HAP-1 (cell line): ENCODE measurements around the gene FAF1.
A peak's percentile ranks its signal among the peaks of the same experiment; 100 is the strongest.

Experiments used
- DNase-seq, 2 experiments: peaks; one replicate each; pipeline ENCODE4 v3.0.0-alpha.2; 2016 to 2020; ENCODE audit warnings: low spot score in 2 of 2
- H3K27me3 ChIP-seq: fragments of 250-450 bp; sonication (Bioruptor Pico); 2 replicates; pipeline ENCODE4 v1.5.1; 2020; ENCODE audit warnings: low read depth, mild to moderate bottlenecking, moderate library complexity
- H3K36me3 ChIP-seq: fragments of 250-450 bp; sonication (Bioruptor Pico); replicated peaks from 2 replicates; pipeline ENCODE4 v1.5.1; 2020; ENCODE audit warnings: mild to moderate bottlenecking
- H3K4me1 ChIP-seq: fragments of 250-450 bp; sonication (Bioruptor Pico); 2 replicates; pipeline ENCODE4 v1.5.1; 2020; ENCODE audit warnings: mild to moderate bottlenecking
- H3K4me3 ChIP-seq: fragments of 250-450 bp; sonication (Bioruptor Pico); 2 replicates; pipeline ENCODE4 v1.5.1; 2020; ENCODE audit warnings: mild to moderate bottlenecking, moderate library complexity
- H3K9me3 ChIP-seq: fragments of 250-450 bp; sonication (Bioruptor Pico); 2 replicates; pipeline ENCODE4 v1.5.1; 2020; ENCODE audit warnings: mild to moderate bottlenecking, moderate library complexity
- in situ Hi-C: fragments of 300-500 bp; cut with MboI; formaldehyde crosslinking; loops from 3 replicates; pipeline ENCODE4 v1.14.3; 2020; ENCODE audit warnings: low sequenced_read_pairs, inconsistent platforms, mixed read lengths

FAF1 gene

GRCh38 chr1:50853325-50853724 lies 106.7 kb downstream of the FAF1 start:
- H3K27me3 ChIP-seq, result no peaks in the 10 kb centered on the region
- H3K36me3 ChIP-seq, result no peaks in the 10 kb centered on the region
- no peak for DNase-seq
- H3K4me1 ChIP-seq, result 0 out of 2 replicates have a peak, but pooled peaks cover 2% of the 10 kb centered on the region
- H3K9me3 ChIP-seq, result no peaks in the 10 kb centered on the region
- in situ Hi-C loops, result no loop called here
- H3K4me3 ChIP-seq, result no peak overlapping the region

GRCh38 chr1:50852889-50853288 lies 107.2 kb downstream of the FAF1 start:
- in situ Hi-C loops, result no loop called here
- DNase-seq, result no peak
- H3K4me1 ChIP-seq, result 0 out of 2 replicates have a peak, but pooled peaks cover 2% of the 10 kb centered on the region
- no peaks in the 10 kb centered on the region for H3K9me3 ChIP-seq
- H3K27me3 ChIP-seq, result no peaks in the 10 kb centered on the region
- H3K4me3 ChIP-seq, result no peak overlapping the region
- H3K36me3 ChIP-seq, result no peaks in the 10 kb centered on the region

GRCh38 chr1:50851466-50851865 lies 108.6 kb downstream of the FAF1 start:
- Histone ChIP-seq H3K4me3 (no peak overlapping the region), H3K27me3 (no peaks in the 10 kb centered on the region), H3K4me1 (0 out of 2 replicates have a peak, but pooled peaks cover 2% of the 10 kb centered on the region), H3K9me3 (no peaks in the 10 kb centered on the region), H3K36me3 (no peaks in the 10 kb centered on the region)
- no peak for DNase-seq
- in situ Hi-C loops, result no loop called here

GRCh38 chr1:50851034-50851433 lies 109.0 kb downstream of the FAF1 start:
- no peaks in the 10 kb centered on the region for H3K36me3 ChIP-seq
- H3K4me1 ChIP-seq, result 0 out of 2 replicates have a peak, but pooled peaks cover 2% of the 10 kb centered on the region
- in situ Hi-C loops, result no loop called here
- DNase-seq, result no peak
- no peaks in the 10 kb centered on the region for H3K9me3 ChIP-seq
- H3K4me3 ChIP-seq, result no peak overlapping the region
- no peaks in the 10 kb centered on the region for H3K27me3 ChIP-seq

GRCh38 chr1:50847303-50847702 lies 112.8 kb downstream of the FAF1 start:
- Histone ChIP-seq H3K9me3 (no peaks in the 10 kb centered on the region), H3K4me1 (0 out of 2 replicates have a peak, but pooled peaks cover 2% of the 10 kb centered on the region), H3K4me3 (no peak overlapping the region), H3K27me3 (no peaks in the 10 kb centered on the region), H3K36me3 (peaks cover 5% of the 10 kb centered on the region; the same call in 1 of the 2 replicates)
- in situ Hi-C loops, result no loop called here
- DNase-seq, result no peak

GRCh38 chr1:50846224-50846839 lies 113.7 kb downstream of the FAF1 start:
- Histone ChIP-seq H3K36me3 (peaks cover 5% of the 10 kb centered on the region; the same call in 1 of the 2 replicates), H3K4me1 (0 out of 2 replicates have a peak, but pooled peaks cover 2% of the 10 kb centered on the region), H3K9me3 (no peaks in the 10 kb centered on the region), H3K4me3 (no peak overlapping the region), H3K27me3 (no peaks in the 10 kb centered on the region)
- DNase-seq, result peak in 1 of 2 experiments; percentile 12
- in situ Hi-C loops, result no loop called here

GRCh38 chr1:50841791-50842387 lies 118.2 kb downstream of the FAF1 start:
- in situ Hi-C loops, result no loop called here
- no peak for DNase-seq
- H3K36me3 ChIP-seq, result peaks cover 5% of the 10 kb centered on the region; the same call in 1 of the 2 replicates
- no peaks in the 10 kb centered on the region for H3K9me3 ChIP-seq
- no peaks in the 10 kb centered on the region for H3K4me1 ChIP-seq
- no peak overlapping the region for H3K4me3 ChIP-seq
- no peaks in the 10 kb centered on the region for H3K27me3 ChIP-seq

- no peaks in the 10 kb centered on the region for H3K27me3 ChIP-seq
- no peak for DNase-seq
- H3K9me3 ChIP-seq, result no peaks in the 10 kb centered on the region
- in situ Hi-C loops, result no loop called here
- H3K4me1 ChIP-seq, result no peaks in the 10 kb centered on the region
- H3K36me3 ChIP-seq, result no peaks in the 10 kb centered on the region
- H3K4me3 ChIP-seq, result no peak overlapping the region
Measured at GRCh38 chr1:50836117-50836516, 124.0 kb downstream of the FAF1 start.

GRCh38 chr1:50833216-50833615 lies 126.9 kb downstream of the FAF1 start:
- H3K36me3 ChIP-seq, result no peaks in the 10 kb centered on the region
- H3K27me3 ChIP-seq, result no peaks in the 10 kb centered on the region
- no peak for DNase-seq
- in situ Hi-C loops, result no loop called here
- H3K9me3 ChIP-seq, result no peaks in the 10 kb centered on the region; the same call in 1 of the 2 replicates
- no peaks in the 10 kb centered on the region for H3K4me1 ChIP-seq
- H3K4me3 ChIP-seq, result no peak overlapping the region

GRCh38 chr1:50832167-50832566 lies 127.9 kb downstream of the FAF1 start:
- no peaks in the 10 kb centered on the region; the same call in 1 of the 2 replicates for H3K9me3 ChIP-seq
- no peaks in the 10 kb centered on the region for H3K4me1 ChIP-seq
- no peaks in the 10 kb centered on the region for H3K36me3 ChIP-seq
- no peaks in the 10 kb centered on the region for H3K27me3 ChIP-seq
- in situ Hi-C loops, result no loop called here
- DNase-seq, result no peak
- no peak overlapping the region for H3K4me3 ChIP-seq

GRCh38 chr1:50831300-50832061 lies 128.6 kb downstream of the FAF1 start:
- H3K27me3 ChIP-seq, result no peaks in the 10 kb centered on the region
- DNase-seq, result no peak
- no peaks in the 10 kb centered on the region; the same call in 1 of the 2 replicates for H3K9me3 ChIP-seq
- H3K36me3 ChIP-seq, result no peaks in the 10 kb centered on the region
- no peak overlapping the region for H3K4me3 ChIP-seq
- no peaks in the 10 kb centered on the region for H3K4me1 ChIP-seq
- in situ Hi-C loops, result no loop called here

GRCh38 chr1:50830621-50831020 lies 129.4 kb downstream of the FAF1 start:
- Histone ChIP-seq H3K9me3 (no peaks in the 10 kb centered on the region; the same call in 1 of the 2 replicates), H3K36me3 (no peaks in the 10 kb centered on the region), H3K27me3 (no peaks in the 10 kb centered on the region), H3K4me1 (no peaks in the 10 kb centered on the region), H3K4me3 (no peak overlapping the region)
- in situ Hi-C loops, result no loop called here
- no peak for DNase-seq

GRCh38 chr1:50829014-50829958 lies 130.8 kb downstream of the FAF1 start:
- no peak overlapping the region for H3K4me3 ChIP-seq
- no peaks in the 10 kb centered on the region; the same call in 1 of the 2 replicates for H3K9me3 ChIP-seq
- in situ Hi-C loops, result no loop called here
- H3K4me1 ChIP-seq, result no peaks in the 10 kb centered on the region
- H3K27me3 ChIP-seq, result no peaks in the 10 kb centered on the region
- H3K36me3 ChIP-seq, result no peaks in the 10 kb centered on the region
- no peak for DNase-seq
